T-helper 17 cell (primary cell): Measurements from ENCODE around the gene KIF6. TPM values are rescaled to one million over a fixed set of nuclear protein-coding genes. Genes with fewer than 3 reads are reported as not detected.

ENCODE experiments used
- ATAC-seq: fragments of 150-1000 bp; cut with Tn5 transposase; 2 replicates; pipeline ENCODE4 v1.10.0; 2021; ENCODE audit warnings: mild to moderate bottlenecking, moderate library complexity
- DNase-seq, 3 donors: peaks; one replicate each; pipeline versions ENCODE4 v3.0.0 to v3.0.0-alpha.2; 2020 to 2021
- H3K9me3 ChIP-seq: one replicate; pipeline ENCODE4 v1.7.0; 2013; ENCODE audit warnings: low read length, mild to moderate bottlenecking; ENCODE audit not compliant: control insufficient read depth, poor library complexity, severe bottlenecking
- H3K27ac Mint-ChIP-seq: one replicate; pipeline ENCODE4 v1.8.0; 2022; ENCODE audit warnings: mild to moderate bottlenecking, moderate library complexity, mixed read lengths
- H3K27me3 Mint-ChIP-seq: one replicate; pipeline ENCODE4 v1.8.0; 2022; ENCODE audit warnings: mixed read lengths
- H3K36me3 Mint-ChIP-seq: one replicate; pipeline ENCODE4 v1.8.0; 2022; ENCODE audit warnings: low read depth, mixed read lengths
- H3K4me1 Mint-ChIP-seq: one replicate; pipeline ENCODE4 v1.8.0; 2022; ENCODE audit warnings: mild to moderate bottlenecking, mixed read lengths
- H3K4me3 Mint-ChIP-seq: one replicate; pipeline ENCODE4 v1.8.0; 2022; ENCODE audit warnings: mild to moderate bottlenecking, moderate library complexity, mixed read lengths
- total RNA-seq, 4 donors: library from RNA in 2 of 4; stranded (reverse) in 2 of 4; gene quantifications; one replicate each; pipeline ENCODE4 v1.2.3 and lab custom pipeline; 2022 to 2026

The KIF6 gene
- total RNA-seq, 2 donors from 2014 or later = 0.40 TPM; not detected in 1

GRCh38 chr6:39445667-39446066, 279.5 kb downstream of the KIF6 start:
- DNase-seq = no peak
- Mint-ChIP-seq H3K4me3 (no peak overlapping the region), H3K36me3 (peaks cover 2% of the 10 kb centered on the region), H3K27me3 (peaks cover 38% of the 10 kb centered on the region), H3K4me1 (no peaks in the 10 kb centered on the region), H3K27ac (no peak overlapping the region)
- ATAC-seq = no peak
- H3K9me3 ChIP-seq = no peaks in the 10 kb centered on the region

GRCh38 chr6:39444479-39445019, 280.7 kb downstream of the KIF6 start:
- Mint-ChIP-seq H3K27ac (no peak overlapping the region), H3K4me3 (no peak overlapping the region), H3K4me1 (no peaks in the 10 kb centered on the region), H3K36me3 (peaks cover 2% of the 10 kb centered on the region), H3K27me3 (peaks cover 31% of the 10 kb centered on the region)
- ATAC-seq (no peak), DNase-seq (no peak)
- no peaks in the 10 kb centered on the region for H3K9me3 ChIP-seq

- peaks cover 2% of the 10 kb centered on the region for H3K36me3 Mint-ChIP-seq
- H3K4me3 Mint-ChIP-seq = no peak overlapping the region
- no peaks in the 10 kb centered on the region for H3K9me3 ChIP-seq
- H3K4me1 Mint-ChIP-seq = no peaks in the 10 kb centered on the region
- DNase-seq (no peak), ATAC-seq (no peak)
- no peak overlapping the region for H3K27ac Mint-ChIP-seq
- H3K27me3 Mint-ChIP-seq = peaks cover 13% of the 10 kb centered on the region
These were observed 283.2 kb downstream of the KIF6 start for GRCh38 chr6:39441986-39442385.

- H3K27me3 Mint-ChIP-seq = peaks cover 13% of the 10 kb centered on the region
- ATAC-seq = no peak
These were observed 283.9 kb downstream of the KIF6 start for GRCh38 chr6:39441301-39441700.

GRCh38 chr6:39440039-39440426, 285.2 kb downstream of the KIF6 start:
- Mint-ChIP-seq H3K4me1 (no peaks in the 10 kb centered on the region), H3K36me3 (no peaks in the 10 kb centered on the region), H3K4me3 (no peak overlapping the region), H3K27me3 (peaks cover 6% of the 10 kb centered on the region), H3K27ac (no peak overlapping the region)
- ATAC-seq (no peak), DNase-seq (no peak)
- H3K9me3 ChIP-seq = no peaks in the 10 kb centered on the region

More at GRCh38 chr6:39441301-39441700, 283.9 kb downstream of the KIF6 start:
- H3K9me3 ChIP-seq = no peaks in the 10 kb centered on the region
- Mint-ChIP-seq H3K27ac (no peak overlapping the region), H3K4me3 (no peak overlapping the region), H3K4me1 (no peaks in the 10 kb centered on the region), H3K36me3 (peaks cover 2% of the 10 kb centered on the region)
- no peak for DNase-seq

GRCh38 chr6:39439342-39440038, 285.7 kb downstream of the KIF6 start:
- Mint-ChIP-seq H3K4me1 (no peaks in the 10 kb centered on the region), H3K27ac (no peak overlapping the region), H3K4me3 (no peak overlapping the region), H3K27me3 (peaks cover 6% of the 10 kb centered on the region), H3K36me3 (no peaks in the 10 kb centered on the region)
- ATAC-seq (no peak), DNase-seq (no peak)
- no peaks in the 10 kb centered on the region for H3K9me3 ChIP-seq

- no peak for DNase-seq
- no peaks in the 10 kb centered on the region for H3K9me3 ChIP-seq
- ATAC-seq = no peak
- H3K36me3 Mint-ChIP-seq = no peaks in the 10 kb centered on the region
- peaks cover 6% of the 10 kb centered on the region for H3K27me3 Mint-ChIP-seq
- no peak overlapping the region for H3K27ac Mint-ChIP-seq
- peaks cover 3% of the 10 kb centered on the region for H3K4me1 Mint-ChIP-seq
- H3K4me3 Mint-ChIP-seq = no peak overlapping the region
These were observed 291.6 kb downstream of the KIF6 start for GRCh38 chr6:39433630-39434029.

GRCh38 chr6:39432330-39433025, 292.7 kb downstream of the KIF6 start:
- ATAC-seq = no peak
- Mint-ChIP-seq H3K4me1 (peaks cover 3% of the 10 kb centered on the region), H3K4me3 (no peak overlapping the region), H3K27ac (no peak overlapping the region), H3K36me3 (no peaks in the 10 kb centered on the region), H3K27me3 (peaks cover 10% of the 10 kb centered on the region)
- no peaks in the 10 kb centered on the region for H3K9me3 ChIP-seq
- DNase-seq = no peak

GRCh38 chr6:39430871-39431523, 294.2 kb downstream of the KIF6 start:
- Mint-ChIP-seq H3K4me3 (no peak overlapping the region), H3K27ac (no peak overlapping the region), H3K36me3 (no peaks in the 10 kb centered on the region), H3K4me1 (peaks cover 3% of the 10 kb centered on the region), H3K27me3 (peaks cover 14% of the 10 kb centered on the region)
- DNase-seq (no peak), ATAC-seq (no peak)
- no peaks in the 10 kb centered on the region for H3K9me3 ChIP-seq

GRCh38 chr6:39430446-39430845, 294.8 kb downstream of the KIF6 start:
- Mint-ChIP-seq H3K4me3 (no peak overlapping the region), H3K36me3 (no peaks in the 10 kb centered on the region), H3K27me3 (peaks cover 16% of the 10 kb centered on the region), H3K27ac (no peak overlapping the region), H3K4me1 (peaks cover 3% of the 10 kb centered on the region)
- ATAC-seq (no peak), DNase-seq (no peak)
- no peaks in the 10 kb centered on the region for H3K9me3 ChIP-seq

- H3K9me3 ChIP-seq = no peaks in the 10 kb centered on the region
These were observed 296.4 kb downstream of the KIF6 start for GRCh38 chr6:39428816-39429215.

GRCh38 chr6:39428152-39428551, 297.1 kb downstream of the KIF6 start:
- Mint-ChIP-seq H3K27ac (no peak overlapping the region), H3K4me1 (peaks cover 3% of the 10 kb centered on the region), H3K36me3 (no peaks in the 10 kb centered on the region), H3K4me3 (no peak overlapping the region), H3K27me3 (peaks cover 16% of the 10 kb centered on the region)
- ATAC-seq (no peak), DNase-seq (no peak)
- H3K9me3 ChIP-seq = no peaks in the 10 kb centered on the region

More at GRCh38 chr6:39428816-39429215, 296.4 kb downstream of the KIF6 start:
- Mint-ChIP-seq H3K4me3 (no peak overlapping the region), H3K4me1 (peaks cover 3% of the 10 kb centered on the region), H3K27me3 (peaks cover 16% of the 10 kb centered on the region), H3K27ac (no peak overlapping the region), H3K36me3 (no peaks in the 10 kb centered on the region)
- no peak for DNase-seq
- ATAC-seq = no peak

GRCh38 chr6:39426073-39426456, 299.1 kb downstream of the KIF6 start:
- Mint-ChIP-seq H3K36me3 (no peaks in the 10 kb centered on the region), H3K27me3 (peaks cover 26% of the 10 kb centered on the region), H3K4me3 (no peak overlapping the region), H3K27ac (no peak overlapping the region), H3K4me1 (no peaks in the 10 kb centered on the region)
- no peak for DNase-seq
- no peak for ATAC-seq
- no peaks in the 10 kb centered on the region for H3K9me3 ChIP-seq
